Heart left ventricle (tissue), 16 donors: Measurements from ENCODE around the gene OR2T8. TPM values are rescaled to one million over a fixed set of nuclear protein-coding genes. Genes with fewer than 3 reads are reported as not detected.

Experiments used
- ATAC-seq, 4 donors: fragments of 200-7000 bp; cut with Tn5 transposase; one replicate each; pipeline ENCODE4 v1.9.1; 2020 to 2022; ENCODE audit warnings: moderate library complexity in 4 of 4, mild to moderate bottlenecking in 3 of 4, moderate number of reproducible peaks in 1 of 4
- DNase-seq, 5 donors: peaks; one replicate each; pipeline ENCODE4 v3.0.0-alpha.2; 2020
- H3K27ac ChIP-seq, 12 donors: fragments of 200-600 bp; sonication (generic) in 4 of 12; one replicate each; pipeline versions ENCODE4 v1.5.0 to v1.8.0; 2016 to 2022; ENCODE audit warnings: mild to moderate bottlenecking in 2 of 12
- H3K27me3 ChIP-seq, 9 donors: fragments of 200-600 bp; sonication (generic) in 2 of 9; one replicate each; pipeline versions ENCODE4 v1.5.1 to v1.8.0; 2016 to 2022; ENCODE audit warnings: mild to moderate bottlenecking in 3 of 9
- H3K36me3 ChIP-seq, 9 donors: fragments of 200-600 bp; sonication (generic) in 2 of 9; one replicate each; pipeline versions ENCODE4 v1.5.0 to v1.8.0; 2018 to 2022; ENCODE audit warnings: mild to moderate bottlenecking in 2 of 9
- H3K4me1 ChIP-seq, 12 donors: fragments of 200-600 bp; sonication (generic) in 4 of 12; one replicate each; pipeline versions ENCODE4 v1.5.0 to v1.8.0; 2016 to 2022; ENCODE audit warnings: mild to moderate bottlenecking in 3 of 12
- H3K4me3 ChIP-seq, 12 donors: fragments of 200-600 bp; sonication (generic) in 4 of 12; one replicate each; pipeline versions ENCODE4 v1.5.0 to v1.8.0; 2017 to 2022; ENCODE audit warnings: mild to moderate bottlenecking in 9 of 12, moderate library complexity in 4 of 12
- H3K9me3 ChIP-seq, 12 donors: fragments of 200-600 bp; sonication (generic) in 4 of 12; one replicate each; pipeline versions ENCODE4 v1.5.0 to v1.8.0; 2016 to 2022; ENCODE audit warnings: mild to moderate bottlenecking in 1 of 12
- CTCF ChIP-seq, 12 donors: fragments of 200-600 bp; sonication (generic) in 4 of 12; IDR thresholded peaks; one replicate each; pipeline versions ENCODE4 v1.5.0 to v1.8.0; 2018 to 2022; ENCODE audit warnings: antibody characterized with exemption in 12 of 12, mild to moderate bottlenecking in 5 of 12
- POLR2A ChIP-seq, 2 donors: fragments of 450-650 bp; IDR thresholded peaks; one replicate each; pipeline ENCODE4 v1.6.1; 2017; ENCODE audit warnings: antibody characterized with exemption in 2 of 2, mild to moderate bottlenecking in 2 of 2, moderate library complexity in 2 of 2
- WGBS, 4 donors: extraction: QIAGEN DNeasy Blood & Tissue Kit in 2 of 4; methylation state at CpG; one replicate each; pipeline versions ENCODE4 v1.1.5 to v1.1.7; 2013 to 2018; 5-methylcytosine and 5-hydroxymethylcytosine counted together
- intact Hi-C, 10 donors: fragments of 100-400 bp; cut with DNase I; formaldehyde crosslinking; loops; one replicate each; pipeline versions ENCODE4 v1.11.1 to v1.14.2; 2022
- polyA plus RNA-seq, 2 donors: library from polyadenylated mRNA; stranded (reverse); fragments of 200-250 nt; gene quantifications; one replicate each; pipeline ENCODE4 v1.2.3, GENCODE V29; 2013
- total RNA-seq, 9 donors: library from RNA; depleted of rRNA in 2 of 9; stranded (reverse); fragments of >200 nt in 2 of 9; fragmentation: NEBNext Ultra II Directional in 3 of 9; extraction: Animal tissue kit (Norgen Biotek cat#: 25700) in 3 of 9; gene quantifications; one replicate each; pipeline versions ENCODE4 v1.1.0 to v1.2.4, GENCODE V29; 2016 to 2023
- donor health status: ischemic (EF 13 %, LVEDD 7.1; RV severe dilation, severe dysfunction).
- donor health status: healthy with polysubstance abuse.
- donor health status: DM: no; HTN: yes; CAD: no.
- donor health status: DM: no; HTN: no; CAD: no.
- donor health status: ischemic (EF 25% LVEDD 6.9; RV normal size, moderate dysfunction).
- donor health status: ischemic (EF 25% LVEDD 5.7; RV mildly dilated, moderate dysfunction).
- donor health status: healthy.
- donor health status: DM: yes; HTN: yes; CAD: no.
- donor health status: ischemic (EF 35%, LVEDD 5.7; RV mildly dilated, moderate dysfunction).
- donor health status: nonischemic (EF 11% LVEDD 7.7; RV severe dilation, severe dysfunction).
- donor health status: DM: yes; HTN: yes; CAD: no.
- donor health status: PGD.
- donor health status: ischemic (EF 29% LVEDD 5.4; RV normal size, mild dysfunction).
- donor health status: nonischemic (EF 23%, LVEDD 6.1; RV moderate dilation, normal function).

OR2T8 gene
- total and polyA plus RNA-seq, 11 donors, result not detected

DNA sequence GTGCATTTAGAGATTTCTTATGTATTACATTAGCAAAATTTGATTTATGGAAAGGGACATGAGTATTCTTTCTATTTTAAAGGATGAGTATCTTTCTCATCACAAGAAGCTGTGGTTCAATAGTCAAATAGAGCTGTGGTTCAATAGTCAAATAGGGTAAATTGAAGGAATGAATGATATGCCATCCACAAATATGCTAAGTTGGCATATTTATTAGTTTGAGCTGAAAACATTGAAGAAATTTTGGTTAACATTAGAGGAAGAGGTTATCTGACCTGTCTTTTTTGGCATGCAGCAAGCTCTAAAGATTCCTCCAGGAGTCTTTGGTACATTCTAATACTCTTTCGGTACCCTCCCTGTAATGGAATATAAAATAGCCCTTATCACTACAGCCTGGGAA is 33.4 kb downstream of the OR2T8 start:
- H3K27me3 ChIP-seq, result no peaks in the 10 kb centered on the region
- H3K27ac ChIP-seq, result no peak overlapping the region
- ATAC-seq, result no peak
- intact Hi-C loops, result no loop called here
- no peaks in the 10 kb centered on the region for H3K4me1 ChIP-seq
- H3K36me3 ChIP-seq, result no peaks in the 10 kb centered on the region
- no peak overlapping the region for H3K4me3 ChIP-seq
- peaks cover 0 to 4% (median 0%) of the 10 kb centered on the region in 12 donors for H3K9me3 ChIP-seq
- TF ChIP-seq CTCF (IDR thresholded peaks at IDR 0.05), result no peak
- TF ChIP-seq POLR2A (IDR thresholded peaks at IDR 0.05), result no peak
- no peak for DNase-seq
- 93 to 97% (median 97%) methylated on average over 1 of the region's 1 CpG for WGBS, 4 donors

GRCh38 chr1:247961791-247962190 is 41.7 kb downstream of the OR2T8 start:
- H3K36me3 ChIP-seq, result no peaks in the 10 kb centered on the region
- H3K27ac ChIP-seq, result no peak overlapping the region
- H3K27me3 ChIP-seq, result no peaks in the 10 kb centered on the region
- 17 to 49% (median 28%) methylated on average over 3 of the region's 3 CpGs for WGBS, 4 donors
- DNase-seq (no peak), ATAC-seq (no peak)
- TF ChIP-seq POLR2A (IDR thresholded peaks at IDR 0.05) (no peak), CTCF (IDR thresholded peaks at IDR 0.05) (no peak)
- intact Hi-C loops, result no loop called here
- H3K4me3 ChIP-seq, result no peak overlapping the region
- no peaks in the 10 kb centered on the region for H3K4me1 ChIP-seq
- no peaks in the 10 kb centered on the region for H3K9me3 ChIP-seq

DNA sequence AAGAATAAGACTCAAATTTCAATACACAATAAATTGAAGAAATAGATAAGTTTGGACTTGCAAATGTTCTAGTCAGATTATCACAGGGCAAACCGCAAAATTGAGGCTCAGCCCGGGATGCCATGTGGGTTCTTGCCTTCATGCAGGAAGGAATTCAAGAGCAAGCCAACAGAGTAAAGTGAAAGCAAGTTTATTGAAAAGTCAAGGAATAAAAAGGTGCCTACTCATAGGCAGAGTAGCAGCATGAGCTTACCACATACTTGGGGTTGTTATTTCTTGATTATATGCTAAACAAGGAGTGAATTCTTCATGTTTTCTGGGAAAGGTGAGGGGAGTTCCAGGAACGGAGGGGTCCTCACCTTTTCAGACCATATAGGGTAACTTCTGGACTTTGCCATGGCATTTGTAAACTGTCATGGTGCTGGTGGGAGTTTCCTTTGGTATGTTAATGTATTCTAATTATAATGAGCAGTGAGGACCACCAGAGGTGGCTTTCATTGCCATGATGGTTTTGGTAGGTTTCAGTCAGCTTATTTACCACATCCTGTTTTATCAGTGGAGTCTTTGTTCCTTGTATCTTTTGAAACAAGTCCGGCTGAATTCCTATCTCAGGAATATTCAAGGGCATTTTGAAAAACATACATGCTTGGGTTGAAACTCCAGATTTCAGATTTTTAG is 43.0 kb downstream of the OR2T8 start:
- H3K9me3 ChIP-seq, result peaks cover 0 to 3% (median 0%) of the 10 kb centered on the region in 12 donors

GRCh38 chr1:247964933-247965332 is 44.9 kb downstream of the OR2T8 start, which contains the start of gene OR2AK2:
Gene OR2AK2, plus strand, starts transcription at chr1:247965233. Its CDS starts 144 bp downstream, at chr1:247965377.
- Histone ChIP-seq H3K9me3 (peaks cover 0 to 7% (median 0%) of the 10 kb centered on the region in 12 donors), H3K27ac (no peak within 1 kb of the TSS), H3K4me3 (no peak within 1 kb of the TSS), H3K36me3 (no peaks in the 10 kb centered on the region), H3K4me1 (no peaks in the 10 kb centered on the region), H3K27me3 (no peaks in the 10 kb centered on the region)
- DNase-seq (no peak), ATAC-seq (no peak)
- intact Hi-C loops, result no loop called here
- TF ChIP-seq POLR2A (IDR thresholded peaks at IDR 0.05) (no peak), CTCF (IDR thresholded peaks at IDR 0.05) (no peak)
- 75 to 83% (median 80%) methylated on average over 2 of the region's 2 CpGs for WGBS, 4 donors

More for the DNA sequence above, 43.0 kb downstream of the OR2T8 start:
- no peak overlapping the region for H3K27ac ChIP-seq
- TF ChIP-seq POLR2A (IDR thresholded peaks at IDR 0.05), result no peak
- TF ChIP-seq CTCF (IDR thresholded peaks at IDR 0.05), result no peak
- ATAC-seq (no peak), DNase-seq (no peak)
- intact Hi-C loops, result no loop called here
- H3K4me1 ChIP-seq, result no peaks in the 10 kb centered on the region
- no peaks in the 10 kb centered on the region for H3K36me3 ChIP-seq
- H3K27me3 ChIP-seq, result no peaks in the 10 kb centered on the region
- H3K4me3 ChIP-seq, result no peak overlapping the region
- WGBS, 4 donors, result 61 to 73% (median 68%) methylated on average over 4 of the region's 4 CpGs
